Stimulated activated CD4-positive, alpha-beta T cell treated with anti-CD3 and anti-CD28 coated beads, Interleukin-12 subunit alpha, Interleukin-12 subunit beta, amount 100 ng/mL, for 48 hours (primary cell): ENCODE data around the gene CEACAM5.
"Not testable (repeated sequence)": the region's sequence is repeated elsewhere in the genome, so short reads cannot be mapped to it uniquely, and the experiment has no call there.

Experiments used
- DNase-seq, 3 donors: peaks; one replicate each; pipeline ENCODE4 v3.0.0-alpha.2; 2020; ENCODE audit warnings: low read depth in 2 of 3, low spot score in 1 of 3

Gene CEACAM5

GRCh38 chr19:41740415-41741243 lies 32.2 kb downstream of the CEACAM5 start:
- peak in 1 of 3 donors; percentile 27 for DNase-seq

DNA sequence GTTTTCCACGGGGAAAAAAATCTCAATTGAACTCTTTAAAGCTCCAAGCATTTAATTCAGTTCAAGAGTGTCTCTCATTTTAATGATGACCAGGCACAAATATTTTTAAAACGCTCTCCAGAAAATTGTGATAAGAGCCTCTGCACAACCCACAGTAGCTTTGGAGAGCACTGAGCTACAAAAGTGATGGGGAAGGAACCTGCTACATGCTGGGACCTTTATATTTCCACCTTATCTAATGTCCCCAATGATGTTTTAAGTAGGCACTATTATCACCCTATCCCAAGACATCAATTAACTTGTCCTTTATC lies 32.8 kb downstream of the CEACAM5 start:
- DNase-seq, result no peak

GRCh38 chr19:41744850-41745249 lies 36.4 kb downstream of the CEACAM5 start:
- no peak for DNase-seq

- DNase-seq, result no peak
Measured at GRCh38 chr19:41745756-41746155, 37.3 kb downstream of the CEACAM5 start.

GRCh38 chr19:41746593-41747227 lies 38.3 kb downstream of the CEACAM5 start:
- peak; percentile 20 to 50 (median 24) for DNase-seq

- no peak for DNase-seq
Measured at GRCh38 chr19:41748012-41748411, 39.6 kb downstream of the CEACAM5 start.

- DNase-seq, result not testable (repeated sequence)
Measured at GRCh38 chr19:41750248-41751134, 42.1 kb downstream of the CEACAM5 start.

- peak; percentile 53 to 74 (median 69) for DNase-seq
Measured at GRCh38 chr19:41753159-41753558, 44.7 kb downstream of the CEACAM5 start.

GRCh38 chr19:41753936-41754529 lies 45.6 kb downstream of the CEACAM5 start:
- peak; percentile 52 to 79 (median 63) for DNase-seq

GRCh38 chr19:41755328-41755913 lies 47.0 kb downstream of the CEACAM5 start, which contains the start of gene CEACAM6:
CEACAM6 (plus strand) TSS chr19:41755530; CDS start chr19:41755639, 109 bp downstream.
- no peak for DNase-seq

DNA sequence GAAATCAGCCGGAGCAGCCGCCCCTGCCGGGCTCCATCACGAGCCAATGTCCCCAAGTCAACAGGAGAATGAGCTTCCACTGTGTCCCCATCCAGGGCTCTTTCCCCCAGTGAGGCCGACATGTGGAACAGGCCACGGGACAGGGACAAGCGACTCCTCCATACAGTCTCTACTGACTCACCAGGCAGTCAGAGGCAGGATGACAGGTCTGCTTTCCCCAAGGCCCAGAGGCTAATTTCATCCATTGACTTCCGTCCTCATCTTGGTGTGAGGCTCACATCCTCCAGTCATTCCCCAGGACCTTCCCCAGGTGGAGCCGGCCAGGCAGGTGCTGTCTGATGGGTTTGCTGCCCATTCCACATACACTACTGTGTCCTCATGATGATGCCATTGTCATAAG lies 50.4 kb downstream of the CEACAM5 start:
- no peak for DNase-seq

DNA sequence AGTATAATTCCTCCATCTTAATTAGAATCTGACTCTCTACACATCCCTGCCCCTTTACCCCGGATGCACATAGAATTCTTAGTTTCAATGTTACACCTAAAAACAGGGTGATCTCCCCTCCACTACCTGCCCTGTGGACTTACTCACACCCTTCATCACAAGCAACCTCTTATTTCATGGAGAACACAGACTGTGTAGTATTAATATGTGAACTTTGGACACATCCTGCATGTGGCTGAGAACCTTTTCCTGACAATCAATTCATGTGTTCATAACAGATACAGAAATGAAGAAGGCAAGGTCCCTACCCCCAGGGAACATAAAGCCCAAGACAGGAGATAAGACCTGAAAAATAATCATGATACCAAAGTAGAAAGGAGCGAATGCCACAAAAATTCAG lies 58.7 kb downstream of the CEACAM5 start:
- no peak for DNase-seq

- not testable (repeated sequence) for DNase-seq
Measured at GRCh38 chr19:41768105-41768504, 59.7 kb downstream of the CEACAM5 start.

GRCh38 chr19:41769608-41770007 lies 61.2 kb downstream of the CEACAM5 start:
- no peak for DNase-seq

GRCh38 chr19:41771410-41771809 lies 63.0 kb downstream of the CEACAM5 start:
- no peak for DNase-seq

DNA sequence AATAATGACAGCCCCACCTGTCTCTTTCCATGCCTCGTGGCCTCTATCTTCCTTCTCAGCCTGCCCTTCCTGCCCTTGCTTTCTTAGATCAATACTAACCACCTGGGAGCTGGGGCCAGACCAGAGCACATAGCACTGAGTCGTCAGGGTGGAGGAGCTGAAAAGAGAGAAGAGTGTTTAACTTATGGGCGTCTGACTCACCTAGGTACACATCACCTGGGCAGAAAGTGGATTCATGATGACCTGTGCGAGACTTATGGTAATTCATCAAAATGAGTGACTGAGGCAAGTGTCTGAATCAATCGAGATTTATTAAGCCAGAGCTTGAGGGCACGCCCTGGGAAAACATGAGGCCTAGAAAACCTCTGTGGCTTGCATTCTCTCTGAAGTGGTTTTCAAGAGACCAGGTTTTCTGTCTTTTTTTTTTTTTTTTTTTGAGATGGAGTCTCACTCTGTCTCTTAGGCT lies 66.1 kb downstream of the CEACAM5 start:
- peak; percentile 16 to 37 (median 36) for DNase-seq

GRCh38 chr19:41776700-41777099 lies 68.3 kb downstream of the CEACAM5 start:
- no peak for DNase-seq
